HG03103 (cell line): ENCODE measurements around the gene EPB41L4A.
"Not testable (repeated sequence)": the region's sequence is repeated elsewhere in the genome, so short reads cannot be mapped to it uniquely, and the experiment has no call there.

Experiments used
- ATAC-seq: cut with Tn5 transposase; IDR thresholded peaks from one replicate; pipeline ENCODE4 v1.9.1; 2021; ENCODE audit warnings: low read depth; ENCODE audit not compliant: unreplicated experiment

The EPB41L4A gene

GRCh38 chr5:112263469-112263868 is 155.6 kb downstream of the EPB41L4A start:
- ATAC-seq = no peak

GRCh38 chr5:112258571-112258970 is 160.5 kb downstream of the EPB41L4A start:
- ATAC-seq = no peak

GRCh38 chr5:112257976-112258375 is 161.1 kb downstream of the EPB41L4A start:
- no peak for ATAC-seq

- no peak for ATAC-seq
Measured at GRCh38 chr5:112257005-112257404, 162.1 kb downstream of the EPB41L4A start.

GRCh38 chr5:112254303-112254702 is 164.8 kb downstream of the EPB41L4A start:
- ATAC-seq = no peak

GRCh38 chr5:112253478-112254250 is 165.4 kb downstream of the EPB41L4A start:
- ATAC-seq = no peak

- ATAC-seq = no peak
Measured at GRCh38 chr5:112250551-112250950, 168.5 kb downstream of the EPB41L4A start.

GRCh38 chr5:112248623-112249022 is 170.5 kb downstream of the EPB41L4A start:
- no peak for ATAC-seq

GRCh38 chr5:112247960-112248359 is 171.1 kb downstream of the EPB41L4A start:
- ATAC-seq = no peak

GRCh38 chr5:112245656-112246055 is 173.4 kb downstream of the EPB41L4A start:
- ATAC-seq = no peak

GRCh38 chr5:112239996-112240395 is 179.1 kb downstream of the EPB41L4A start:
- ATAC-seq = no peak

- ATAC-seq = no peak
Measured at GRCh38 chr5:112238473-112238872, 180.6 kb downstream of the EPB41L4A start.

GRCh38 chr5:112237456-112237855 is 181.6 kb downstream of the EPB41L4A start:
- no peak for ATAC-seq

- no peak for ATAC-seq
Measured at GRCh38 chr5:112234000-112234399, 185.1 kb downstream of the EPB41L4A start.

GRCh38 chr5:112232667-112233066 is 186.4 kb downstream of the EPB41L4A start:
- ATAC-seq = no peak

GRCh38 chr5:112230606-112231005 is 188.5 kb downstream of the EPB41L4A start:
- ATAC-seq = no peak

- no peak for ATAC-seq
Measured at GRCh38 chr5:112228667-112229066, 190.4 kb downstream of the EPB41L4A start.

- ATAC-seq = no peak
Measured at GRCh38 chr5:112227911-112228631, 191.0 kb downstream of the EPB41L4A start.

GRCh38 chr5:112226215-112226614 is 192.9 kb downstream of the EPB41L4A start:
- no peak for ATAC-seq

GRCh38 chr5:112222997-112223396 is 196.1 kb downstream of the EPB41L4A start:
- ATAC-seq = not testable (repeated sequence)

GRCh38 chr5:112221128-112221527 is 197.9 kb downstream of the EPB41L4A start:
- no peak for ATAC-seq

- no peak for ATAC-seq
Measured at GRCh38 chr5:112219000-112219399, 200.1 kb downstream of the EPB41L4A start.
